NCI-H748 treated with DMSO at 0.1 percent for 48 hours (cell line): ENCODE results near the gene RAB21.
A peak's percentile ranks its signal among the peaks of the same experiment; 100 is the strongest.
"Not testable (repeated sequence)": the region's sequence is repeated elsewhere in the genome, so short reads cannot be mapped to it uniquely, and the experiment has no call there.

Experiments
- DNase-seq: peaks from one replicate; lab custom pipeline; 2025; lab: John Stamatoyannopoulos, UW

The RAB21 gene

GRCh38 chr12:71797531-71797930 is 42.9 kb downstream of the RAB21 start:
- no peak for DNase-seq

- DNase-seq: no peak
Observed at GRCh38 chr12:71799106-71799505, 44.4 kb downstream of the RAB21 start.

DNA sequence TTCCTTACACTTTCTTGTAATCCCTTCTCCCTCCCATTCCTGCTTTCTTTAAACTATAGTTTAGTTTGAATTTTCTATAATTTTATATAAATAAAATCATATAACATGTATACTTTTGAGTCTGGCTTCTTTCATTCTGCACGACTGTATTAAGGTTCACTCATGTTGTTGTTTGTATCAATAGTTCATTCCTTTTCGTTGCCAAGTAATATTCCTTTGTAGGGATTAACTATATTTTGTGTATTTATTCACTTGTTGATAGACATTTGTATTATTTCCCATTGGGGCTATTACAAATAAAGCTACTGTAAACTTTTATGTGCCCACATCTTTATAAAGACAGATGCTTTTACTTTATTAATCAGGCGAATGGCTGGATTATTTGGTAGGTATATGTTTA is 45.5 kb downstream of the RAB21 start:
- no peak for DNase-seq

GRCh38 chr12:71804505-71804904 is 49.8 kb downstream of the RAB21 start:
- DNase-seq: no peak

DNA sequence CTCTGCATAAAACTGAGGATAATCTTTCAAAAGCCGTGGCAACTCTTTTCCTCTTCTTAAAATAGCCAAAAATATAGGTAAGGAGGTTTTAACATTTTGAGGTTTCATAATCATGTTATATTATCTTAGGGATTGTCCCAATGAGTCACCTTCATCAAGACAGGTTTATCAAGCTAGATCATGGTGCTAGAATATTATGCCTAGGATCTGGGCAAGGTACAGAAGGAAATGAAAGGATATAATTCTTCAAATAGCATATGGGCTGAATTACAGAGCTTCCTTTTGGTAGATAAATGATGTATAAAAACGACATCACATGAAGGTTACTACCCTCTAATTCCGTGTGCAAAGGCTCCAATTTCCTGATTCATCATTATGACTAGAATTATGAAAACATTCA is 56.3 kb downstream of the RAB21 start:
- DNase-seq: no peak

GRCh38 chr12:71815242-71815641 is 60.6 kb downstream of the RAB21 start:
- DNase-seq: peak; percentile 59

DNA sequence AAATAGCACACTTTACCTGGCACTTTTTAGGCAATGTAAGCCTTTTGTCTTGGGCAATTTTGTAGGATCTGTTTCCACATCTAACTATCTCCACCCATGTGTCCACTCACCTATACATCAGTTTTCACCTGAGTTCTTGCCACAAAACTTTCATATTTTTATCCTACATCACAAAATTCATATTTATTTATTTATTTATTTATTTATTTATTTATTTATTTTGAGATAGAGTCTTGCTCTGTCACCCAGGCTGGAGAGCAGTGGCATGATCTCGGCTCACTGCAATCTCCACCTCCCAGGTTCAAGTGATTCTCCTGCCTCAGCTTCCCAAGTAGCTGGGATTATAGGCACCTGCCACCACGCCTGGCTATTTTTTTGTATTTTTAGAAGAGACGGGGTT is 67.4 kb downstream of the RAB21 start:
- DNase-seq: not testable (repeated sequence)

- no peak for DNase-seq
Observed at GRCh38 chr12:71828813-71829212, 74.2 kb downstream of the RAB21 start.

GRCh38 chr12:71837356-71837755 is 82.7 kb downstream of the RAB21 start:
- DNase-seq: no peak

- no peak for DNase-seq
Observed at GRCh38 chr12:71838231-71838630, 83.6 kb downstream of the RAB21 start.

DNA sequence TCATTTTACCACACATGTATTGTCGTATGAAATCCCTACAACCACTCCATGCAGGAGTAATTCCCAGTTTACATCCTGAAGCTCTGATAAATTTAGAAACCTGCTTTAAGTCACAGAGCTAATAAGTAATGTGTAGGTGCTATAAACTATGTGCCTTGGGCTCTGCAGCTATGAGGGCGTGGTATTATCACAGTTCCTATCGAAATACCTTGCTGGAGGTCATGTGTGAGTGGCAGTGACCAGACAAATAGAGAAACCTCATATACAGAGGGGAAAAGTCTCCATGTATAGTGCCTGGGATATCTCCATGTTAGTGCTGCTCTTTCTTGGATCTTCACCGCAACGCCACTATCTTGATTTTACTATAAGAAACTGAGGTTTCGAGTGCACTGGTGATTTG is 84.0 kb downstream of the RAB21 start:
- no peak for DNase-seq

DNA sequence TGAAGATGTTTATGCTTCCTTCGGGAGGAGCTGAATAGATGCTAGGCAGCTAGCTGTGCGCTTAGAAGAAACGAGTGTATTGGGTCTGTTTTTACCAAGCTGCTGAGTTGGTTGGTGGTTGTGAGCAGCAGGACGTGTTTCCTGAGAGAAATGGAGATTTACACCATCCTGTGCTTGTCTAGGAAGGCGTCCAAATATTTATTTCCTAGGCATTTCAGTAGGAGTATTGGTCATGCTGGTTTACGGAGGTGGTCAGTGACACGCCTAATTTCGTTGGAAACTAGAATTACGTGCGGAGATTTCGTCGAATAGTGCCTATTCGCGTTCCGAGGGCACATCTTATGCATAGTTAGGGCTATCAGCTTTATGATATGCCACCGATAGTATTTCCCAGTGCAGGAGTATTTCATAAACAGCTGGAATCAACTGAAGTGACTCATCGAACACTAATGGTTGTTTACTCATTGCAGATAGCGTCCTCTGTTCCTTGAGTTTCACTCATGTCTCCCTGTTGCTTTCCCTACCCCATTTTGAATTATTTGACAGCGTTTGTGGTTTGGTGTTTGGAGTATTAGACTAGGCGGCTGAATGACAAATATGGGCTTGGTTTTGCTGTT is 85.7 kb downstream of the RAB21 start:
- no peak for DNase-seq

- DNase-seq: peak; percentile 5
Observed at GRCh38 chr12:71846322-71846940, 91.8 kb downstream of the RAB21 start.

DNA sequence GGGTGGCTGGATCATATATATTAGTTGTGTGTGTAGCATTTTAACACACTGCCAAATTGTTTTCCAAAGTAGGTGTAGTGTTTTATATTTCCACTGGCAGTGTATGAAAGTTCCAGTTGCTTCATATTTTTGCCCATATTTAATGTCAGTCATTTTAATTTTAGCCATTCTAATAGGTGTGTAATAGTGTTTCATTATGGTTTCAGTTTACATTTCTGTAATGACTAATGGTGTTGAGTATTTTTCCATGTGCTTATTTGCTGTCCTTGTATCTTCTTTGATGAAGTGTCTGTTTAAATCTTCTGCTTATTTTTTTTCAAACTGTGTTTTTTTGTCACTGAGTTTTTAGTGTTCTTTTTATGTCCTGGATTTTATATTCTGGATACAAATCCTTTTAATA is 93.5 kb downstream of the RAB21 start:
- DNase-seq: no peak

DNA sequence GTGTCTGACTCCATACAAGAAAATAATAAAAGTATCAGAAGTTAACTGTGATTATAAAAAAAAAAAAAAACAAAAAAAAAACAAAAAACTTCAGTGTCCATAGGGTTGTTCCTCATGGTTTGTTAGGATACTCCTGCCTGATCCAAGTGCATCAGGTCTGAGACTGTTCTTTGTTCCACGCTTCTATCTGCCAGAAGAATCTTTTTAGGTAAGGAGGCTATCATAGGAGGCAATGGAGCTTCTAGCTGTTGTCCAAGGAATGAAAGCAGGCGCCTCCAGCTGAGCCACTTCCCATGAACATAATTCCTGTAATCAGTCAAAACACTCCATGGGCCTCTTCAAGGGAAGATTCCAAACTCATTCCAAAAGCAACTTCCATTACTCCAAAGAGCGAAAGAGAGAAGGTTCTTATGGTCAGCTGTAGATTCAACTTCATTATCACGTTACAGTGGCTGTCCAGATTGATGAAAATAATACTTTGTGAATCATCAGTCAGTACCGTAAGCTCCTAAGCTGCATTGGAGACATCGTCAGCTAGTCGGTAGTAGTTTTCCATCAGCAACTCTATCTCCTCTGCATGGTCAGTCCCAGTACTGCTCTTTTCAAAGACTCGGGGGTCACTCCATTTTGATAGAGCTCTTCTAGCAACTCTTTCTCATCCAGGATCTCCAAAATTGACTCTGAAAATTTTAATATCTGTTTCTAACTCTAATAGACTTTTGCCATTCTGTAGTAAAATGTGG is 94.6 kb downstream of the RAB21 start:
- no peak for DNase-seq
